ACC112 (cell line): Measurements from ENCODE around the gene MYRIP.

Experiments used
- H2AFZ ChIP-seq: fragments of 200-600 bp; sonication (generic); one replicate; pipeline ENCODE4 v1.6.0; 2017; ENCODE audit warnings: antibody characterized with exemption, low read length; ENCODE audit not compliant: unreplicated experiment
- H3K27ac ChIP-seq: fragments of 200-600 bp; sonication (generic); 2 replicates; pipeline ENCODE4 v1.5.1; 2014; ENCODE audit warnings: low read depth, mild to moderate bottlenecking, antibody characterized with exemption, low read length, moderate library complexity
- H3K27me3 ChIP-seq: fragments of 200-600 bp; sonication (generic); 2 replicates; pipeline ENCODE4 v1.6.1; 2014; ENCODE audit warnings: mild to moderate bottlenecking, antibody characterized with exemption, low read length, moderate library complexity, mixed read lengths; ENCODE audit not compliant: insufficient read depth
- H3K36me3 ChIP-seq: fragments of 200-600 bp; sonication (generic); 2 replicates; pipeline ENCODE4 v1.6.1; 2016; ENCODE audit warnings: mild to moderate bottlenecking, antibody characterized with exemption, low read length, moderate library complexity, mixed read lengths; ENCODE audit not compliant: insufficient read depth
- H3K4me1 ChIP-seq: fragments of 200-600 bp; sonication (generic); one replicate; pipeline ENCODE4 v1.6.1; 2016; ENCODE audit warnings: low read length, mixed read lengths; ENCODE audit not compliant: insufficient read depth, unreplicated experiment, control insufficient read depth
- H3K4me3 ChIP-seq: fragments of 200-600 bp; sonication (generic); 2 replicates; pipeline ENCODE4 v1.5.1; 2014; ENCODE audit warnings: mild to moderate bottlenecking, low read depth, low read length
- H3K79me2 ChIP-seq: fragments of 200-600 bp; sonication (generic); one replicate; pipeline ENCODE4 v1.6.0; 2016; ENCODE audit warnings: low read length; ENCODE audit not compliant: control insufficient read depth, unreplicated experiment, insufficient read depth

MYRIP gene

DNA sequence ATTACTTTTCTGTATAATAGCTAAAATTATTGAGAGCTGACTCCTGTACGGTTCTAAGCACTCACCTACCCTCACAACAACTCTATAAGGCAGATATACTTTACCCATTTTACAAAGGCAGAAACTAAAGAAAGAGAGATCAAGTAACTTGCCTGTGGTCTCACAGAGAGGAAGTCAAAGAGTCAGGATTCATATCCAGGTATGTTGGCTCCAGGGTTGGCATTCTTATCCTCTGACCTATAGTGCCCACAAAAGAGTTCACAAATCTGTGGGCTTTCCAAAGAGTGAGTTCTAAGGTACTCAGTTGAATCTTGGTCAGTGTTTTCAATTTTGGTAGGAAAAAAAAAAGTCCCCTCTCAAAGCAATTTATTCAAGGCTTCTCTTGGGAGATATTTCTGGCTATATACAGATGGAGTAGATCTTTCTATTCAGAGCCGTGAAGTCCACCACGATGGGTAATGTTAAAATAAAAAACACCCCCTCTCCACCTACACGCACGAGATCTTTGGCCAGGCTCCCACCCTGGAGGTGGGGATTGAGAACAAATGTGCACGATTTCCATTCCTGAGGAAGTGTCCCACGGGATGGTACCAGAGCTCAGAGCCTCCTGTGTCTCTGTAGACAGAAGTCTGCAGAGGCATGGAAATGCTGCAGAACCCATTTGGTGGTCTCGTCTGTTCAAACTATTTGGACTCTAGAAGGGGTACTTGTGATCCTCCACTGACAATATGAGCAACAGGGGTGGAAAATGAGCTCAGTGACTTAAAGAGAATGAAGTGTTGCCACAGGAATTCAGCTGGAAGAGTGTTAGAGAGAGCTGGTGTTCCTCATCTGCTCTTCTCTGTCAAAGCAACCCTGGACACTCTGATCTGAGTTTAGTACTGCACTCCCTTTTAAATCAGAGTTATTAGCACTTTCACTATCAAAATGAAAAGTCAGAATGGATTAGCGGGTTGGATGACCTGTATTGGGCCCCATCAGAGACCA is 288.0 kb downstream of the MYRIP start:
- no peaks in the 10 kb centered on the region for H3K36me3 ChIP-seq
- H3K4me3 ChIP-seq, result no peak overlapping the region

GRCh38 chr3:40098261-40098759 is 288.9 kb downstream of the MYRIP start:
- H3K79me2 ChIP-seq, result no peaks in the 10 kb centered on the region
- no peaks in the 10 kb centered on the region for H3K36me3 ChIP-seq
- no peak overlapping the region for H3K4me3 ChIP-seq
- H2AFZ ChIP-seq, result no peak overlapping the region
- no peak overlapping the region for H3K27ac ChIP-seq
- 0 out of 2 replicates have a peak, but pooled peaks cover 4% of the 10 kb centered on the region for H3K27me3 ChIP-seq
- no peaks in the 10 kb centered on the region for H3K4me1 ChIP-seq

More for the DNA sequence above, 288.0 kb downstream of the MYRIP start:
- 0 out of 2 replicates have a peak, but pooled peaks cover 4% of the 10 kb centered on the region for H3K27me3 ChIP-seq
- no peaks in the 10 kb centered on the region for H3K79me2 ChIP-seq
- H3K27ac ChIP-seq, result no peak overlapping the region
- H3K4me1 ChIP-seq, result no peaks in the 10 kb centered on the region
- H2AFZ ChIP-seq, result no peak overlapping the region

GRCh38 chr3:40099871-40100270 is 290.5 kb downstream of the MYRIP start:
- Histone ChIP-seq H3K36me3 (no peaks in the 10 kb centered on the region), H3K4me3 (no peak overlapping the region), H3K27me3 (0 out of 2 replicates have a peak, but pooled peaks cover 4% of the 10 kb centered on the region), H3K79me2 (no peaks in the 10 kb centered on the region), H3K4me1 (no peaks in the 10 kb centered on the region), H2AFZ (no peak overlapping the region), H3K27ac (no peak overlapping the region)

- no peak overlapping the region for H3K4me3 ChIP-seq
- H3K4me1 ChIP-seq, result no peaks in the 10 kb centered on the region
- H3K27ac ChIP-seq, result no peak overlapping the region
- H3K27me3 ChIP-seq, result 0 out of 2 replicates have a peak, but pooled peaks cover under 1% of the 10 kb centered on the region
- no peak overlapping the region for H2AFZ ChIP-seq
- no peaks in the 10 kb centered on the region for H3K79me2 ChIP-seq
- H3K36me3 ChIP-seq, result no peaks in the 10 kb centered on the region
Measured at GRCh38 chr3:40102182-40102581, 292.8 kb downstream of the MYRIP start.

DNA sequence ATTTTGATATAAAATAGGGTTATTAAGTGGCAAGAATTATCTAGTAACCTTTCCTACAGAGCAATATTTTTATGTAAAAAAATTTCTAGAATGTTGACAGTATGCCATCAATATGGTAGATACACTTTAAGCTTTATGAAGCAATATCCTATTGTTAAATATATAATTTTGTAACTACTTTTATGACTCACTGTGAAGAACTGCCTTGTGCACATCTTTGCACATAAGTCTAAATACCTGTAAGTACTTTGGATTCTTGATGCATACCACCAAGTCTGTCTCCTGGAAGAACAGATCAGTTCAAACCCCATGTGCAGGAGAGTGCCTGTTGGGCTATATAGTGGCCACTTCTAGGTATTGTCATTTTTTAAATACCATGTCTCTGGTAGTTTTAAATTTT is 294.4 kb downstream of the MYRIP start:
- no peak overlapping the region for H3K4me3 ChIP-seq
- H2AFZ ChIP-seq, result no peak overlapping the region
- no peak overlapping the region for H3K27ac ChIP-seq
- no peaks in the 10 kb centered on the region for H3K36me3 ChIP-seq
- H3K4me1 ChIP-seq, result no peaks in the 10 kb centered on the region
- H3K27me3 ChIP-seq, result no peaks in the 10 kb centered on the region
- no peaks in the 10 kb centered on the region for H3K79me2 ChIP-seq

DNA sequence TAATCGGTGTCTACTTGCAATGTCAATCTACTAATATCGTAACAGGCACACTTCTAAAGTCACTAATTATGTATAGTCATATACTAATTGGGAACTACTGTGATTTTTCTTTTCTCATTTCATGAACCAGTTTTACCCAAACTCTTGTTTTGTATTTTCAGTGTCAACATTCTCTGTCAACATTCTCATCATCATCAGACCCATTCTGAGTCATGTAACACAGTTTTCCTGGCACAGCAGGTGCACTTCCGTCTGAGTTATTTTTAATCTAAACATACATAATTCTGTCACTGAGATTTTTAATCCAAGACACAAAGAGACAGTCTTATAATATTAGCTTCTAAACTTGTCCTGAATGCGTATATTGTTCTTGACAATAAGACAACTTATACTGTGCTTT is 295.0 kb downstream of the MYRIP start:
- Histone ChIP-seq H3K27me3 (no peaks in the 10 kb centered on the region), H3K27ac (no peak overlapping the region), H3K4me1 (no peaks in the 10 kb centered on the region), H3K36me3 (no peaks in the 10 kb centered on the region), H3K4me3 (no peak overlapping the region), H3K79me2 (no peaks in the 10 kb centered on the region), H2AFZ (no peak overlapping the region)

DNA sequence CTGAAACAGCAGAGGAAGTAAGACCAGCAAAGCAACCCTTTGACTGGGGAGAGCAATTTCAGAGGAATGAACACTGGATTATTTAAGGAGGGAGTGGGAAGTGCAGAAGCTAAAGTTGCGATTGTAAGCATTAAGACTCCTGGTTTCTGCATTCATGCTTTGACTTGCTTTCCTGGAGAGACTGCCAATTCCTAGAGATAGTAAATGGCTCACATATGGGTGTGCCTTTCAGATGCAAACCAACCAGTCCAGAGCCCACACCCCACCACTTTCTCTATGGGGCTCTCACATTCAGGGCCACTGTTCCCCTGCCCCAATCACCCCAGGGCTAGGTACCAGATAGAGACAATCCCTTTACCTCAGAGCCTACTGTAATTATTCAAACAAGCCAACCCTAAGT is 299.2 kb downstream of the MYRIP start:
- Histone ChIP-seq H3K36me3 (no peaks in the 10 kb centered on the region), H2AFZ (no peak overlapping the region), H3K27me3 (no peaks in the 10 kb centered on the region), H3K4me1 (no peaks in the 10 kb centered on the region), H3K4me3 (no peak overlapping the region), H3K27ac (no peak overlapping the region), H3K79me2 (no peaks in the 10 kb centered on the region)

- no peak overlapping the region for H2AFZ ChIP-seq
- H3K27me3 ChIP-seq, result no peaks in the 10 kb centered on the region
- H3K27ac ChIP-seq, result no peak overlapping the region
- no peaks in the 10 kb centered on the region for H3K36me3 ChIP-seq
- H3K79me2 ChIP-seq, result no peaks in the 10 kb centered on the region
- no peaks in the 10 kb centered on the region for H3K4me1 ChIP-seq
- H3K4me3 ChIP-seq, result no peak overlapping the region
Measured at GRCh38 chr3:40109641-40110490, 300.5 kb downstream of the MYRIP start.

GRCh38 chr3:40116478-40117177 is 307.2 kb downstream of the MYRIP start:
- Histone ChIP-seq H3K27me3 (no peaks in the 10 kb centered on the region), H2AFZ (peak overlapping the region; percentile 61), H3K27ac (peak overlapping the region; percentile 77), H3K4me3 (0 out of 2 replicates have a peak overlapping the region, but pooled peaks have one; percentile 0), H3K4me1 (peaks cover 33% of the 10 kb centered on the region), H3K79me2 (no peaks in the 10 kb centered on the region), H3K36me3 (no peaks in the 10 kb centered on the region)

- Histone ChIP-seq H2AFZ (no peak overlapping the region), H3K79me2 (no peaks in the 10 kb centered on the region), H3K36me3 (no peaks in the 10 kb centered on the region), H3K27ac (no peak overlapping the region), H3K27me3 (no peaks in the 10 kb centered on the region), H3K4me3 (no peak overlapping the region), H3K4me1 (peaks cover 33% of the 10 kb centered on the region)
Measured at GRCh38 chr3:40118091-40118490, 308.7 kb downstream of the MYRIP start.
